Middle frontal gyrus (tissue), 1 donor: Measurements from ENCODE around the gene AMBRA1.
A peak's percentile ranks its signal among the peaks of the same experiment; 100 is the strongest.

ENCODE experiments used
- DNase-seq: peaks from one replicate; pipeline ENCODE4 v3.0.0-alpha.2; 2015; ENCODE audit warnings: low spot score; ENCODE audit errors: extremely low spot score

AMBRA1 gene

GRCh38 chr11:46351148-46351547 is 242.7 kb downstream of the AMBRA1 start:
- no peak for DNase-seq

GRCh38 chr11:46350695-46351094 is 243.1 kb downstream of the AMBRA1 start:
- DNase-seq = peak; percentile 30

GRCh38 chr11:46348566-46349401 is 245.0 kb downstream of the AMBRA1 start:
- no peak for DNase-seq

- no peak for DNase-seq
Observed at GRCh38 chr11:46347637-46348311, 246.0 kb downstream of the AMBRA1 start.

- peak; percentile 81 for DNase-seq
Observed at GRCh38 chr11:46346886-46347636, 246.8 kb downstream of the AMBRA1 start, which contains the start of gene DGKZ. Gene DGKZ, plus strand, starts transcription at chr11:46347463. Its CDS starts 197 bp downstream, at chr11:46347660.
